Right ventricle myocardium superior (tissue), 1 donor: ENCODE measurements around the gene SEPTIN1. TPM values are rescaled to one million over a fixed set of nuclear protein-coding genes. Genes with fewer than 3 reads are reported as not detected.
"Not testable (repeated sequence)": the region's sequence is repeated elsewhere in the genome, so short reads cannot be mapped to it uniquely, and the experiment has no call there.

Experiments
- ATAC-seq: fragments of 200-7000 bp; cut with Tn5 transposase; one replicate; pipeline ENCODE4 v1.9.1; 2020; ENCODE audit warnings: mild to moderate bottlenecking; ENCODE audit not compliant: poor library complexity
- DNase-seq: peaks from one replicate; pipeline ENCODE4 v3.0.0-alpha.2; 2020
- intact Hi-C: fragments of 100-400 bp; cut with DNase I; formaldehyde crosslinking; loops from one replicate; pipeline ENCODE4 v1.11.2; 2022
- total RNA-seq: library from RNA; stranded (reverse); fragmentation: NEBNext Ultra II Directional; extraction: Animal tissue kit (Norgen Biotek cat#: 25700); gene quantifications from one replicate; pipeline ENCODE4 v1.2.1, GENCODE V29; 2021
- donor health status: DM: no; HTN: yes; CAD: no; lungs with severe emphysema.

Gene SEPTIN1
- total RNA-seq, 1 donor from 2014 or later, result 0.97 TPM

DNA sequence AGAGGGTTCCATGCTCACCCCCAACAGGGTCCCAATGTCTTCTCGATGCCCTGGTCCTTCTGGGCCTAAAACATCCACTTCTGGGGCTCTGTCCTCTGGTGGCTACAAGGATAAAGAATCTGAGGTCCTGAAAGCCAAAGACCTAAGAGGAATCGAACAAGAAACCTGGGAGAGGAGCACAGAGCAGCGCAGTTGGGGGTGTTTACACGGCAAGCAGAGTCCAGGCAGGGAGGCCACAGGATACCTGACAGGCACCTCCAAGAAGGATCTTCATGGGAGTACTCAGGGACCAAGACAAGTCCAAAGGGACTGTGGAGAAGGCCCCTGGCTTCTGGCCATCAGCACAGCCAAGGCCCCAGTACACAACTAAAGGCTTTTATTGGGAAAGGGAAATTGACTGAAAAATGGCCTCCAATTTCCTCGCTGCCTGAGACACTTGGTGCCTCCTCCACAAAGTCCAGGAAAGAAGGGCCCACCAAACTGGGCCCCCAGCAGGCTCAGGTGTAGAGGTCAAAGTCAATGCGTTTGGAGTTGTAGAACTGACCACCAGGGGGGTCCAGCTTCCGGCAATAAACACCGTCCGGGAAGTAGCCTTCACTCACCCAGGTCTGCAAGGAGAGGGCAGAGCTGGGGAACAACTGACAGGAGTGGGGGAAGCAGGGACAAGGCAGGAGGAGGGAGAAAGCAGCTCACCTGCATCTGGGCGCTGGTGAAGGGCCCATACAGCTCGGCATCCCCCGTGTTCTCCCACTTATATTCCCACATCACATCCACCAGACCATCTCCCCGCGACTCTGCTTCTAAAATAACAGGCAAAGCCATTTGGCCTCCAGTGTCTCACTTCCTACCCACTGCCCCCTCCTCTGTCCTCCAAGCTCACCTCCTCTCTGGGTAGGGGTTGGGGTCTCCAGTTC lies 29.6 kb downstream of the SEPTIN1 start:
- intact Hi-C loops, result loop anchor here (10.0 kb wide), 1 partner anchor 52 kb away; the partner anchor contains the start of gene ZNF771
- DNase-seq (peak; percentile 16), ATAC-seq (no peak)

GRCh38 chr16:30351586-30352419 lies 30.6 kb downstream of the SEPTIN1 start:
- intact Hi-C loops, result loop anchor here (10.0 kb wide), 1 partner anchor 53 kb away; the partner anchor contains the start of gene ZNF771
- DNase-seq, result peak; percentile 87
- ATAC-seq, result peak; percentile 45

GRCh38 chr16:30351001-30351441 lies 31.3 kb downstream of the SEPTIN1 start:
- DNase-seq (peak; percentile 24), ATAC-seq (no peak)
- intact Hi-C loops, result loop anchor here (10.0 kb wide), 1 partner anchor 54 kb away; the partner anchor contains the start of gene ZNF771

DNA sequence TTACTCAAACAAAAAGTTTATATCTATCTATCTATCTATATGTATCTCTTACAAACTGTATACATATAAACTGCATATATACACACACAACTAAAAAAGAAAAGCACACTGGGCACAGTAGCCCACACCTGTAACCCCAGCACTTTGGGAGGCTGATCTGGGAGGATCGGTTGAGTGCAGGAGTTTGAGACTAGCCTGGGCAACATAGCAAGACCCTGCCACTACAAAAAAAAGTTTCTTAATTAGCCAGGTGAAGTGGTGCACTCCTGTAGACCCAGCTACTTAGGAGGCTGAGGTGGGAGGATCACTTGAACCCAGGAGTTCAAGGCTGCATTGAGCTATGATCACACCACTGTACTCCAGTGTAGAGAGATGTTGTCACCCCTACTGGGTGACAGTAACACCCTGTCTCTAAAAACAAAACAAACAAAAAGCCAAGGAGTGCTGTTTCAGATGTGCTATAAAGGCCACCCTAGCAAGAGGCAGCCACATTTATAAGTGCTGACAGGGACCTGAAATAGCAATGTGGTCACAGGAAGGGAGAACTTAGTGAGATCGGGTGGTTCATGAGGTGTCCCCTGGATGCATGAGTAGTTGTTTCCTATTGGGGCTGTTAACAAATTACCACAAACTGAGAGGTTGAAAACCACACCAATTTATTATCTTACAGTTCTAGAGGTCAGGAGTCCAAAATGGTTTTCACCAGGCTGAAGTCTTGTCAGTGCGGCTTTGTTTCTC lies 32.1 kb downstream of the SEPTIN1 start:
- no peak for ATAC-seq
- intact Hi-C loops, result loop anchor here (10.0 kb wide), 1 partner anchor 54 kb away; the partner anchor contains the start of gene ZNF771

GRCh38 chr16:30349675-30350074 lies 32.7 kb downstream of the SEPTIN1 start:
- intact Hi-C loops, result loop anchor here (10.0 kb wide), 1 partner anchor 55 kb away; the partner anchor contains the start of gene ZNF771
- ATAC-seq (no peak), DNase-seq (no peak)

More for the DNA sequence above, 32.1 kb downstream of the SEPTIN1 start:
- no peak for DNase-seq

DNA sequence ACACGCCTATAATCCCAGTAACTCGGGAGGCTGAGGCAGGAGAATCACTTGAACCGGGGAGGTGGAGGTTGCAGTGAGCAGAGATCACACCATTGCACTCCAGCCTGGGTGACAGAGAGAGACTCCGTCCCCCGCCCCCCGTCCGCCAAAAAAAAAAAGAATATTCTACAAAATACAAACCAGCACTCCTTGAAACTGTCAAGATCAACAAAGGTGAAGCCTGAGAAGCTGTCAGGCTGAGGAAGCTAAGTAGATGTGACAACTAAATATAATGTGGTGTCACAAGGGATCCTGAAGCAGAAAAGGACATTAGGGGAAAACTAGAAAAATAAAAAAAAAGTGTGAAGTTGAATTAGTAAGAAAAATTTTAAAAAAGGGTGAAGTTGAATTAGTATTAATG lies 33.4 kb downstream of the SEPTIN1 start:
- intact Hi-C loops, result no loop called here
- ATAC-seq, result no peak

GRCh38 chr16:30348113-30348512 lies 34.2 kb downstream of the SEPTIN1 start:
- DNase-seq (no peak), ATAC-seq (no peak)
- intact Hi-C loops, result no loop called here

More for the DNA sequence above, 33.4 kb downstream of the SEPTIN1 start:
- DNase-seq, result no peak

DNA sequence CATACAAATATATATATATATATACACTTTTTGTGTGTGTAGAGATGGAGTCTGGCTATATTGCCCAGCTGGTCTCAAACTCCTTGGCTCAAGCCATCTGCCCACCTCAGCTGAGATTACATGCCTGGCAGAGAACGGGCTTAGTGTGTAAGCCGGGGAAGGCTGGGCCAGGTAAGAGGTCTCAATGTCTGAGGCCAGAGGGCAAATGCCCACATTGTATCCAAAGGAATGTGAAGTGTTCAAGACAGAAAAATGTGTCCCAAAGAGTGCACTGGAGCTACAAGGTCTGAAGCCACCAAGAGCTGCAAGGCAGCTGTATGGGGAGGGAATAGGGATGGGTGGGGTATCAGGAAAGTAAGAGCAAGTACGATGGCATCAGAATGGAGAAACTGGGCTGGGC lies 36.1 kb downstream of the SEPTIN1 start:
- DNase-seq, result no peak
- intact Hi-C loops, result no loop called here
- ATAC-seq, result no peak

GRCh38 chr16:30343491-30343820 lies 38.9 kb downstream of the SEPTIN1 start:
- ATAC-seq, intact Hi-C loops, DNase-seq: not testable (repeated sequence)

DNA sequence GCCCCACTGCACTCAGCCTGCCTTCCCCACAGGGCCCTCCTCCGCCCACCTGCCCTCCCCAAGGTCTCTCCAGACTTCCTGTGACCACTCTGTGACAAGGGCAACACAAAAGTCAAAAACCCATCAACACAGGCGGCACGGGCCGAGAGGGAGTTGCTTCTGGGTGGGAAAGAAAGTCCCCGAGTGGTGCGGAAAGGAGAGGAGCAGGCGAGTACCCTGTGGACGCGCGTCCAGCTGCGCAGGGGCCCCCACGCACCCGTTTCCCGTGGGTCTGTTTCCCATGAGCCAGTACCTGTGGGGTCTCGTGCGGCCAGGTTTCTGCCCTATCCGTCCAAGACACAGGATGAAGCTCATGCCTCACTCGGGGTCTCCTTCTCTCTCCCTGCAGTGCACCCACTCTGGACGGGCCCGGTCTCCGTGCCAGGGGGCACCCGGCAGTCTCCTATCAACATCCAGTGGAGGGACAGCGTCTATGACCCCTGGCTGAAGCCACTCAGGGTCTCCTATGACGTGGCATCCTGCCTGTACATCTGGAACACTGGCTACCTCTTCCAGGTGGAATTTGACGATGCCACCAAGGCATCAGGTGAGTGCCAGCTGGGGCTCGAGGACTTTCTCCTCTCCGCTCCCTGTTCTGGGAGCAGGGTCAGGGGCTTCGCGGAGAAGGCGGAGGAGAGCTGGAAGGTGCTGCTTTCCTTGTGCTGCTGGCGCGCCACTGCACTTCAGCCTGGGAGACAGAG lies 39.4 kb downstream of the SEPTIN1 start:
- intact Hi-C loops, result no loop called here
- ATAC-seq (no peak), DNase-seq (no peak)

DNA sequence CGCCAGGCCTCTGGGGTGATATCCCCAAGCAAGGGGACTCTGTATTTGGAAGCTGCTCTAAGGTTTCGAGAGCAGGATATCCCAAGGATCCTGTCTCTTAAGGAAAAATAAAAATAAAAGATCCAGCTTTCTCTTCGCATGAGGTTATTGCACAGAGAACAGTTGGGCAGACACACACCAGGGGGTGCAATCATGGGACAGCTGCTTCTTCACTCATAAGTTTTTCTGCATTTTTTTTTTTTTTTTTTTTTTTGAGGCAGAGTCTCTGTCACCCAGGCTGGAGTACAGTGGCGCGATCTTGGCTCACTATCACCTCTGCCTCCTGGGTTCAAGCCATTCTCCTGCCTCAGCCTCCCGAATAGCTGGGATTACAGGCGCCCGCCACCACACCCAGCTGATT lies 40.4 kb downstream of the SEPTIN1 start:
- intact Hi-C loops, DNase-seq, ATAC-seq: not testable (repeated sequence)

- DNase-seq, result no peak
Observed at GRCh38 chr16:30340621-30341020, 41.7 kb downstream of the SEPTIN1 start.

GRCh38 chr16:30338715-30339114 lies 43.6 kb downstream of the SEPTIN1 start:
- ATAC-seq, intact Hi-C loops: not testable (repeated sequence)

More at GRCh38 chr16:30340621-30341020, 41.7 kb downstream of the SEPTIN1 start:
- intact Hi-C loops, result no loop called here
- no peak for ATAC-seq

GRCh38 chr16:30337964-30338357 lies 44.4 kb downstream of the SEPTIN1 start:
- ATAC-seq, intact Hi-C loops, DNase-seq: not testable (repeated sequence)

More at GRCh38 chr16:30338715-30339114, 43.6 kb downstream of the SEPTIN1 start:
- not testable (repeated sequence) for DNase-seq

DNA sequence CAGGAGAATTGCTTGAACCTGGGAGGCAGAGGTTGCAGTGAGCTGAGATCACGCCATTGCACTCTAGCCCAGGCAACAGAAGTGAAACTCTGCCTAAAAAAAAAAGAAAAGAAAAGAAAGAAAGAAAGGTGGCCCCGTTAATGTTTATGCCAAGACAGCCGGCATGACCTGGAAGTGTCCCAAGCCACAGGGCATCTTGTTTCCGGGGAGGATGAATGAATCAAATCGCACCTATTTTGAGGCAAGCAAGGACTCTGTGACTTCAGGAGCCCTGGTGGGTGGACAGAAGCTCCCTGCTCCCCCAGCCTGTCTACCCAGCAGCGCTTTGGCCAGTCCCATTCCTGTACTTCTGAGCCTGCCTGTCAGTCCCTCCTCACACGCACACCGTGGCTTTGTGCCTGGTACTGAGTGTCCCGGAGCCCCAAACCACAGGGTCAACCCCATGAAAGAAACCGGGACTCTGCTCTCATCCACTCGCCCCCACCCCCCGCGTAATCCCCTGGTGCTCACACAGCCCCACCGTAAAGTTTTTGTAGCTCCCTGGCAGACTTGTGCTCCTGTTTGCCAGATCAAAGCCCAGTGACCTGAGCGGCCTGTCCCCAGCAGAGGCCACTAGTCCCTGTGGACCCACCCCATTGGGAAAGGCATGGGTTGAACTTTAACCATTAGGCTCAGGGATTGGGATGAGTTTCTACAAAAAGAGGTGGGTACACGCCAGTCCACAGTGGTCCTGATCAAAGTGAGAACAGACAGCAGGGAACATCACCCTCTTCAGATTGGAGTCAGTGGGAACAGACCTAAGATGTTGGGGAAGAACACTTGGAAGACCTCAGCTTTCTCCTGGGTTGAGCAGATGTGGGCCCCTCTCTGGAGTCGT lies 46.5 kb downstream of the SEPTIN1 start:
- intact Hi-C loops, result no loop called here
- no peak for DNase-seq
- ATAC-seq, result peak; percentile 24

DNA sequence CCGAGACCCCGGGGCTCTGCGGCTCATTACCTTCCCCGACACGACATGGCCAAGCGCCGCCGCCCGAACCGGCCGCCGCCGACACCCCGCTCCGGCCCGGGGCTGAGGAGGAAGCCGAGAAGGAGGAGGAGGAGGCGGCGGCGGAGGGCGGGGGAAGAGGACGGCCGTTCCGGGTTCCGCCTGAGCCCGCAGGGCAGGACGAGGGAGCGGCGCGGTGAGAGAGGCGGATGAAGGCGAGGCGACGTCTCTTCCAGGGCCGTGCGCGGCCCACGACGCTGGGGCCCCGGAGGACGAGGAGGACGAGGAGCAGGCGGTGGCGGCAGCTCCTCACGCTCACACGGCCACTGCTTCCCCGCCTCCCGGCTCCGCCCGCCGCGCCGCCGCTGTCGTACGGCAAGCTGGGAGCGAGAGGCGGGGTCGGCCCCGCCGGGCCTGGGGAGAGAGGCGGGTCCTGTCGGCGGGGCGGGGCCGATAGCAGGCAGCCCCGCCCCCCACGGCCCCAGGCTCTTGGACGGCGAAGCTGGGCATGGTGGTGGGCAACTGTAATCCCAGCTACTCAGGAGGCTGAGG lies 47.2 kb downstream of the SEPTIN1 start:
- DNase-seq, result peak; percentile 94
- intact Hi-C loops, result not testable (repeated sequence)
- ATAC-seq, result peak; percentile 96
